PC-9 (cell line): ENCODE measurements around the gene RLN1. TPM values are rescaled to one million over a fixed set of nuclear protein-coding genes. Genes with fewer than 3 reads are reported as not detected.

Experiments used
- BruUV-seq: library from RNA; stranded (reverse); fragments of 400-500 nt; replicated peaks from 2 replicates; lab custom pipeline; 2021; lab: Mats Ljungman, UMichigan
- CTCF ChIA-PET: fragments of 300-600 bp; sonication (Branson Sonifier 250); formaldehyde crosslinking; loops from one replicate; lab custom pipeline; 2022; ENCODE audit warnings: antibody characterized with exemption; lab: Charles Lee
- POLR2A ChIA-PET: fragments of 300-600 bp; sonication (Branson Sonifier 250); formaldehyde crosslinking; loops from one replicate; lab custom pipeline; 2022; ENCODE audit warnings: antibody characterized with exemption; ENCODE audit not compliant: unreplicated experiment; lab: Charles Lee
- DNase-seq, 2 experiments: peaks; one replicate each; pipeline versions ENCODE4 v3.0.0 to v3.0.0-alpha.2; 2015 to 2022; ENCODE audit warnings: mixed read lengths in 1 of 2
- H2AFZ ChIP-seq: fragments of 200-600 bp; sonication (generic); 2 replicates; pipeline ENCODE4 v1.8.1; 2017; ENCODE audit warnings: antibody characterized with exemption
- H3F3A ChIP-seq: fragments of 200-600 bp; sonication (generic); 2 replicates; pipeline ENCODE4 v1.8.1; 2017; ENCODE audit warnings: antibody characterized with exemption, mild to moderate bottlenecking, low read depth; ENCODE audit not compliant: insufficient read depth
- H3K27ac ChIP-seq: fragments of 200-600 bp; sonication (generic); 2 replicates; pipeline ENCODE4 v1.6.1; 2016; ENCODE audit warnings: mixed run types
- H3K27me3 ChIP-seq: fragments of 200-600 bp; sonication (generic); 2 replicates; pipeline ENCODE4 v1.6.1; 2016; ENCODE audit warnings: low read depth, mixed run types; ENCODE audit not compliant: insufficient read depth
- H3K36me3 ChIP-seq: fragments of 200-600 bp; sonication (generic); 2 replicates; pipeline ENCODE4 v1.6.1; 2016; ENCODE audit warnings: low read depth, mixed run types
- H3K4me1 ChIP-seq: fragments of 200-600 bp; sonication (generic); replicated peaks from 2 replicates; pipeline ENCODE4 v1.6.1; 2016; ENCODE audit warnings: mixed run types; ENCODE audit not compliant: insufficient read depth
- H3K4me2 ChIP-seq: fragments of 200-600 bp; sonication (generic); 2 replicates; pipeline ENCODE4 v1.6.1; 2017; ENCODE audit warnings: mixed run types
- H3K4me3 ChIP-seq: fragments of 200-600 bp; sonication (generic); 2 replicates; pipeline ENCODE4 v1.6.1; 2016; ENCODE audit warnings: mixed run types
- H3K79me2 ChIP-seq: fragments of 200-600 bp; sonication (generic); 2 replicates; pipeline ENCODE4 v1.6.1; 2017; ENCODE audit warnings: low read depth, mixed run types
- H3K9me2 ChIP-seq: fragments of 200-600 bp; sonication (generic); 2 replicates; pipeline ENCODE4 v1.8.1; 2017; ENCODE audit warnings: mild to moderate bottlenecking; ENCODE audit not compliant: insufficient read depth
- H3K9me3 ChIP-seq: fragments of 200-600 bp; sonication (generic); 2 replicates; pipeline ENCODE4 v1.8.1; 2016; ENCODE audit warnings: low read depth; ENCODE audit not compliant: insufficient read depth
- H4K20me1 ChIP-seq: fragments of 200-600 bp; sonication (generic); 2 replicates; pipeline ENCODE4 v1.8.1; 2017; ENCODE audit not compliant: insufficient read depth
- EZH2 ChIP-seq: fragments of 200-600 bp; sonication (generic); IDR thresholded peaks from 2 replicates; pipeline ENCODE4 v1.8.0; 2017; ENCODE audit warnings: antibody characterized with exemption, low read depth
- intact Hi-C: fragments of 100-400 bp; cut with micrococcal nuclease; formaldehyde crosslinking; loops from one replicate; pipeline ENCODE4 v1.10.0; 2022; ENCODE audit not compliant: unreplicated experiment
- total RNA-seq: library from RNA; stranded (reverse); gene quantifications from 2 replicates; pipeline ENCODE4 v1.2.3, GENCODE V29; 2021
- TF ChIP-seq, protein P1 (sequence below): fragments of 200-600 bp; sonication (generic); conservative IDR thresholded peaks from 2 replicates; pipeline ENCODE4 v1.6.1; 2017; ENCODE audit warnings: mixed run types, antibody characterized with exemption, mild to moderate bottlenecking, moderate library complexity

RLN1 gene
- total RNA-seq, 1 experiment from 2014 or later, result 0.83 TPM

DNA sequence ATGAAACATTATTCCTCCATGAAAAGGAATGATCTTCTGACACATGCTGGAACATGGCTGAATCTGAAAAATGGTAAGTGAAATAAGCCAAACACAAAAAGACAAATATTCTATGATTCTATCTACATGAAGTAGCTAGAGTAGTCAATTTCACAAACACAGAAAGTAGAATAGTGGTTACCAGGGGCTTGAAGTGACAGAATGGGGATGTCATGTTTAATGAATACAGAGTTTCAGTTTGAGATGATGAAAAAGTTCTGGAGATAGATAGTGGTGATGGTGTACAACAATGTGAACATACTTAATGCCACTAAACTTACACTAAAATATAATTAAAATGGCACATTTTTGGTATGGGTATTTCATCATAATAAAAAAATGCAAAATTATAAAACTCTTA, 53.4 kb downstream of the RLN1 start:
- H3K9me3 ChIP-seq, result no peaks in the 10 kb centered on the region
- TF ChIP-seq, protein P1, sequence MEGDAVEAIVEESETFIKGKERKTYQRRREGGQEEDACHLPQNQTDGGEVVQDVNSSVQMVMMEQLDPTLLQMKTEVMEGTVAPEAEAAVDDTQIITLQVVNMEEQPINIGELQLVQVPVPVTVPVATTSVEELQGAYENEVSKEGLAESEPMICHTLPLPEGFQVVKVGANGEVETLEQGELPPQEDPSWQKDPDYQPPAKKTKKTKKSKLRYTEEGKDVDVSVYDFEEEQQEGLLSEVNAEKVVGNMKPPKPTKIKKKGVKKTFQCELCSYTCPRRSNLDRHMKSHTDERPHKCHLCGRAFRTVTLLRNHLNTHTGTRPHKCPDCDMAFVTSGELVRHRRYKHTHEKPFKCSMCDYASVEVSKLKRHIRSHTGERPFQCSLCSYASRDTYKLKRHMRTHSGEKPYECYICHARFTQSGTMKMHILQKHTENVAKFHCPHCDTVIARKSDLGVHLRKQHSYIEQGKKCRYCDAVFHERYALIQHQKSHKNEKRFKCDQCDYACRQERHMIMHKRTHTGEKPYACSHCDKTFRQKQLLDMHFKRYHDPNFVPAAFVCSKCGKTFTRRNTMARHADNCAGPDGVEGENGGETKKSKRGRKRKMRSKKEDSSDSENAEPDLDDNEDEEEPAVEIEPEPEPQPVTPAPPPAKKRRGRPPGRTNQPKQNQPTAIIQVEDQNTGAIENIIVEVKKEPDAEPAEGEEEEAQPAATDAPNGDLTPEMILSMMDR, result no peak
- TF ChIP-seq EZH2, result no peak
- H3K79me2 ChIP-seq, result no peaks in the 10 kb centered on the region
- H3K36me3 ChIP-seq, result no peaks in the 10 kb centered on the region
- H3K4me3 ChIP-seq, result no peak overlapping the region
- no peak overlapping the region for H3K27ac ChIP-seq
- no peaks in the 10 kb centered on the region for H3K9me2 ChIP-seq
- POLR2A ChIA-PET, result no interaction called here
- intact Hi-C loops, result no loop called here
- no peaks in the 10 kb centered on the region for H3K27me3 ChIP-seq
- H4K20me1 ChIP-seq, result no peaks in the 10 kb centered on the region
- no peak overlapping the region for H2AFZ ChIP-seq
- no peaks in the 10 kb centered on the region for H3F3A ChIP-seq
- no peak overlapping the region for H3K4me2 ChIP-seq
- H3K4me1 ChIP-seq, result no peaks in the 10 kb centered on the region
- no peak for DNase-seq
- CTCF ChIA-PET, result no interaction called here
- no TSS peak for BruUV-seq

Other genes starting within 250 kb of the RLN1 start
- gene INSL6, start 154.2 kb downstream of the RLN1 start, total RNA-seq, result not detected in 2 replicates
- not detected in 2 replicates for gene INSL4, start 108.5 kb downstream of the RLN1 start, total RNA-seq
- gene RLN2, start 35.2 kb downstream of the RLN1 start, total RNA-seq, result 1.2 and 2.9 TPM in 2 replicates
- 13.5 and 22.0 TPM in 2 replicates for gene PLGRKT, start 98.0 kb upstream of the RLN1 start, total RNA-seq
- gene CD274, start 110.7 kb upstream of the RLN1 start, total RNA-seq, result 2.3 and 4.4 TPM in 2 replicates
- 0.55 and 1.4 TPM in 2 replicates for gene PDCD1LG2, start 170.7 kb upstream of the RLN1 start, total RNA-seq